ENCODE results near the gene RECK.
"Not testable (repeated sequence)": the region's sequence is repeated elsewhere in the genome, so short reads cannot be mapped to it uniquely, and the experiment has no call there.

Gene RECK

GRCh38 chr9:36156116-36156515, 119.4 kb downstream of the RECK start:
- Histone ChIP-seq H3K27me3 (no peaks in the 10 kb centered on the region), H3K9me3 (no peaks in the 10 kb centered on the region), H3K27ac (peak overlapping the region; percentile 100), H3K4me3 (ENCODE audit: low read depth in 1 of 2, low read length in 1 of 2) (no peak overlapping the region), H3K36me3 (peaks cover 48% of the 10 kb centered on the region), H3K4me1 (ENCODE audit: control insufficient read depth in 1 of 2, insufficient read depth in 1 of 2, low read depth in 1 of 2, low read length in 1 of 2) (peaks cover 55 to 61% of the 10 kb centered on the region in 2 experiments)
- TF ChIP-seq CTCF (IDR thresholded peaks at IDR 0.05): no peak

GRCh38 chr9:36158122-36158521, 121.4 kb downstream of the RECK start:
- H3K36me3 ChIP-seq: peaks cover 63% of the 10 kb centered on the region
- no peak for TF ChIP-seq CTCF (IDR thresholded peaks at IDR 0.05)
- no peaks in the 10 kb centered on the region for H3K9me3 ChIP-seq
- no peaks in the 10 kb centered on the region for H3K27me3 ChIP-seq
- H3K4me3 ChIP-seq (ENCODE audit: low read depth in 1 of 2, low read length in 1 of 2): peak overlapping the region in 1 of 2 experiments; percentile 29
- H3K4me1 ChIP-seq (ENCODE audit: control insufficient read depth in 1 of 2, insufficient read depth in 1 of 2, low read depth in 1 of 2, low read length in 1 of 2): peaks cover 34 to 41% of the 10 kb centered on the region in 2 experiments
- peak overlapping the region; percentile 64 for H3K27ac ChIP-seq

GRCh38 chr9:36158917-36159316, 122.2 kb downstream of the RECK start:
- peak overlapping the region; percentile 64 for H3K27ac ChIP-seq
- peaks cover 63% of the 10 kb centered on the region for H3K36me3 ChIP-seq
- H3K27me3 ChIP-seq: no peaks in the 10 kb centered on the region
- peaks cover 28 to 33% of the 10 kb centered on the region in 2 experiments for H3K4me1 ChIP-seq (ENCODE audit: control insufficient read depth in 1 of 2, insufficient read depth in 1 of 2, low read depth in 1 of 2, low read length in 1 of 2)
- no peaks in the 10 kb centered on the region for H3K9me3 ChIP-seq
- H3K4me3 ChIP-seq (ENCODE audit: low read depth in 1 of 2, low read length in 1 of 2): no peak overlapping the region
- no peak for TF ChIP-seq CTCF (IDR thresholded peaks at IDR 0.05)

- not testable (repeated sequence) for H3K9me3 ChIP-seq; H3K27me3 ChIP-seq; H3K4me3 ChIP-seq (ENCODE audit: low read depth in 1 of 2, low read length in 1 of 2)
- Histone ChIP-seq H3K36me3 (peaks cover 68% of the 10 kb centered on the region), H3K27ac (peak overlapping the region; percentile 64), H3K4me1 (ENCODE audit: control insufficient read depth in 1 of 2, insufficient read depth in 1 of 2, low read depth in 1 of 2, low read length in 1 of 2) (peaks cover 22 to 28% of the 10 kb centered on the region in 2 experiments)
Measured at GRCh38 chr9:36159509-36159908, 122.8 kb downstream of the RECK start.

- Histone ChIP-seq H3K27ac (peak overlapping the region; percentile 13), H3K36me3 (peaks cover 72% of the 10 kb centered on the region), H3K4me1 (ENCODE audit: control insufficient read depth in 1 of 2, insufficient read depth in 1 of 2, low read depth in 1 of 2, low read length in 1 of 2) (peaks cover 16 to 24% of the 10 kb centered on the region in 2 experiments)
- H3K4me3 ChIP-seq (ENCODE audit: low read depth in 1 of 2, low read length in 1 of 2); H3K27me3 ChIP-seq; H3K9me3 ChIP-seq: not testable (repeated sequence)
Measured at GRCh38 chr9:36160126-36160525, 123.4 kb downstream of the RECK start.

GRCh38 chr9:36161187-36161586, 124.5 kb downstream of the RECK start:
- no peak for TF ChIP-seq CTCF (IDR thresholded peaks at IDR 0.05)
- Histone ChIP-seq H3K27ac (no peak overlapping the region), H3K27me3 (no peaks in the 10 kb centered on the region), H3K36me3 (peaks cover 63% of the 10 kb centered on the region), H3K9me3 (no peaks in the 10 kb centered on the region), H3K4me3 (ENCODE audit: low read depth in 1 of 2, low read length in 1 of 2) (no peak overlapping the region), H3K4me1 (ENCODE audit: control insufficient read depth in 1 of 2, insufficient read depth in 1 of 2, low read depth in 1 of 2, low read length in 1 of 2) (peaks cover 17 to 29% of the 10 kb centered on the region in 2 experiments)

Measured in neutrophil (primary cell).